GM12891 (cell line): ENCODE data around the gene PERCC1.
"Not testable (repeated sequence)": the region's sequence is repeated elsewhere in the genome, so short reads cannot be mapped to it uniquely, and the experiment has no call there.

ENCODE experiments used
- DNase-seq: peaks from one replicate; pipeline ENCODE4 v3.0.0; 2011; ENCODE audit warnings: low spot score; ENCODE audit not compliant: insufficient read length
- FAIRE-seq: peaks from 2 replicates; lab custom pipeline; 2011; peaks lifted over from hg19 to GRCh38; lab: Jason Lieb, UNC
- PAX5 ChIP-seq: IDR thresholded peaks from 2 replicates; pipeline ENCODE4 v1.6.1; 2011; ENCODE audit warnings: low read length, moderate library complexity, mild to moderate bottlenecking; ENCODE audit not compliant: insufficient read depth, severe bottlenecking
- POLR2A ChIP-seq: IDR thresholded peaks from 2 replicates; pipeline ENCODE4 v1.6.1; 2011; ENCODE audit warnings: low read depth, low read length, control low read depth
- POLR2AphosphoS5 ChIP-seq: IDR thresholded peaks from 2 replicates; pipeline ENCODE4 v1.6.1; 2011; ENCODE audit warnings: low read depth, low read length, control low read depth
- POU2F2 ChIP-seq: IDR thresholded peaks from 2 replicates; pipeline ENCODE4 v1.6.1; 2011; ENCODE audit warnings: low read depth, mild to moderate bottlenecking, control low read depth, low read length, moderate library complexity
- SPI1 ChIP-seq: IDR thresholded peaks from 2 replicates; pipeline ENCODE4 v1.6.1; 2011; ENCODE audit warnings: low read depth, low read length, control low read depth
- TAF1 ChIP-seq: IDR thresholded peaks from 2 replicates; pipeline ENCODE4 v1.6.1; 2011; ENCODE audit warnings: low read depth, low read length, control low read depth

PERCC1 gene

GRCh38 chr16:1464894-1465566 lies 34.2 kb downstream of the PERCC1 start:
- FAIRE-seq: no peak
- TF ChIP-seq POLR2AphosphoS5 (no peak), POU2F2 (no peak), TAF1 (no peak), SPI1 (no peak), PAX5 (no peak), POLR2A (no peak)
- DNase-seq: no peak

- TF ChIP-seq POU2F2 (no peak), SPI1 (no peak), POLR2AphosphoS5 (no peak), TAF1 (no peak), POLR2A (no peak), PAX5 (no peak)
- FAIRE-seq: no peak
- no peak for DNase-seq
Observed at GRCh38 chr16:1465567-1465915, 34.7 kb downstream of the PERCC1 start.

GRCh38 chr16:1466054-1466453 lies 35.2 kb downstream of the PERCC1 start:
- no peak for DNase-seq
- FAIRE-seq: no peak
- TF ChIP-seq POLR2AphosphoS5 (no peak), POU2F2 (no peak), SPI1 (no peak), POLR2A (no peak), TAF1 (no peak), PAX5 (no peak)

GRCh38 chr16:1466968-1467521 lies 36.2 kb downstream of the PERCC1 start:
- TF ChIP-seq TAF1: no peak
- no peak for TF ChIP-seq POLR2AphosphoS5
- TF ChIP-seq PAX5: no peak
- no peak for TF ChIP-seq POLR2A
- no peak for TF ChIP-seq POU2F2
- no peak for TF ChIP-seq SPI1
- DNase-seq: no peak
- FAIRE-seq: no peak

- TF ChIP-seq SPI1 (no peak), POLR2A (no peak), TAF1 (no peak), POLR2AphosphoS5 (no peak), PAX5 (no peak), POU2F2 (no peak)
- FAIRE-seq (no peak), DNase-seq (no peak)
Observed at GRCh38 chr16:1468426-1468810, 37.5 kb downstream of the PERCC1 start.

GRCh38 chr16:1469141-1469540 lies 38.3 kb downstream of the PERCC1 start:
- not testable (repeated sequence) for DNase-seq, FAIRE-seq

- DNase-seq (no peak), FAIRE-seq (peak; percentile 90)
- TF ChIP-seq PAX5: no peak
- peak; percentile 46 for TF ChIP-seq SPI1
- peak; percentile 54; the same call in 1 of the 2 replicates for TF ChIP-seq TAF1
- TF ChIP-seq POLR2A: peak; percentile 40; the same call in 1 of the 2 replicates
- no peak; the same call in 1 of the 2 replicates for TF ChIP-seq POLR2AphosphoS5
- no peak for TF ChIP-seq POU2F2
Observed at GRCh38 chr16:1469693-1470201, 38.9 kb downstream of the PERCC1 start.

- FAIRE-seq (peak; percentile 77), DNase-seq (no peak)
- TF ChIP-seq POLR2A (no peak), POU2F2 (no peak), SPI1 (peak; percentile 36; the same call in 1 of the 2 replicates), POLR2AphosphoS5 (no peak), PAX5 (no peak), TAF1 (0 out of 2 replicates have a peak, but pooled peaks have one; percentile 25)
Observed at GRCh38 chr16:1470481-1471251, 39.8 kb downstream of the PERCC1 start.

GRCh38 chr16:1471569-1472194 lies 40.8 kb downstream of the PERCC1 start:
- FAIRE-seq (no peak), DNase-seq (no peak)
- TF ChIP-seq POLR2AphosphoS5 (no peak), SPI1 (no peak), POU2F2 (no peak), POLR2A (no peak), PAX5 (no peak), TAF1 (no peak)
